NCI-H2171 (cell line): ENCODE data around the gene UCMA.
"Not testable (repeated sequence)": the region's sequence is repeated elsewhere in the genome, so short reads cannot be mapped to it uniquely, and the experiment has no call there.

Experiments used
- DNase-seq: peaks from one replicate; lab custom pipeline; 2025; lab: John Stamatoyannopoulos, UW

UCMA gene, protein sequence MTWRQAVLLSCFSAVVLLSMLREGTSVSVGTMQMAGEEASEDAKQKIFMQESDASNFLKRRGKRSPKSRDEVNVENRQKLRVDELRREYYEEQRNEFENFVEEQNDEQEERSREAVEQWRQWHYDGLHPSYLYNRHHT

DNA sequence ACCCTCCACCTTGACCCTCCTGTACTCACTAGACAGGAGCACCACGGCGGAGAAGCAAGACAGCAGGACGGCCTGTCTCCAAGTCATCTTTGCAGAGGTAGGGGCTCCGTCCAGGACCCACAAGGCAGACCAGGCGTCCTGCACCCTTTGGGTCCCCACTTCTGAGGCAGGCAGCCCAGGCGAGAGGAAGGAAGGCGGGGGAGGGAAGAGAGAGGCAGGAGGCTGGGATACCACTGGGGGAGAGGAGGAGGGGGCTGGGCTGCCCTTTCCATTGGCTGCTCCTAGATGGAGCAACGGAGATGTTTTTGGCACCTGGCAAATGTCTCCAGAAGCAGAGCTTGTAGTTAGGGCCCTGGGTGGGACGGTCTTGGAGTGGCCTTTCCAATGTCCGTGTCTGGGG, at the start of gene UCMA:
TSS of gene UCMA (minus strand) at position 203 of the 400 bp plus-strand sequence. CDS start at position 87, 116 bp downstream.
- no peak for DNase-seq

DNA sequence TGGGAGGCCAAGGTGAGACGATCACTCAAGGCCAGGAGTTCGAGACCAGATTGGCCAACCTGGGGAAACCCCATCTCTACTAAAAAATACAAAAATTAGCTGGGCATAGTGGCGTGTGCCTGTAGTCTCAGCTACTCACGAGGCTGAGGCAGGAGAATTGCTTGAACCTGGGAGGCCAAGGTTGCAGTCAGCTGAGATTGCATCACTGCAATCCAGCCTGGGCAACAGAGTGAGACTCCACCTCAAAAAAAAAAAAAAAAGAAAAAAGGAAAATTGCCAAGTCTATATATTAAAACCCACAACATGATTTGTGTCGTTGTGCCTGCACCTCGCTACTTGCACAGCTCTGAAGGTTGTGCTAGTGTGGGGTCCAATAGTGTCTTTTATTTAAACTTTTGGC, 48.2 kb upstream of the UCMA start:
- DNase-seq, result not testable (repeated sequence)

DNA sequence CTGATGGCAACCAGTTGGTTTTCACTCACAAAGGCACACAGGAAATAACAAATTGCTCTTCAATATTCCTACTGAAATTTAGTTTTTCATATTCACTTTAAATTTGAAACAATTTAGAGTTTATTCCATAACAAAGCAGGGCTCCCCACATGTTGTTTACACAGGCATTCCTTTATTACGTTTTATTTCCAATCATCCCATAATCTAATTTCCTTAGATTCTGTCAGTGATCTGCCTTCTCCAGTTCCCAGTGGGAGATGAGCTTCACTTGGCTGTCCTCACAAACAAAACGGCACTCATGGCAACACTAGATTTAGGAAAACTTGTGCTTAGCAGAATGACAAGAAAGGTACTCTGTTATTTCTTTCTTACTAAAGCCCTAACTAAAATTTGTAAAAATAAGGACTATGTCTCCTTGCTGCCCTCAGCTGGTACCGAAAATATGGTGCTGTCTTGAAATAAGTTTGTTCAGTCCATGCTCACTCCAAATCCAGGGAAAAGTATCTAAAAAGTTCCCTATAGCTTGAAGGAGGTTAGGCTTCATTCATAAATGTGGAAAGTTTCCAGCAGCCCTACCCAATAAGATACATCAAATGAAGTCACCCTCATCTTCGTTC, 42.7 kb upstream of the UCMA start:
- no peak for DNase-seq

DNA sequence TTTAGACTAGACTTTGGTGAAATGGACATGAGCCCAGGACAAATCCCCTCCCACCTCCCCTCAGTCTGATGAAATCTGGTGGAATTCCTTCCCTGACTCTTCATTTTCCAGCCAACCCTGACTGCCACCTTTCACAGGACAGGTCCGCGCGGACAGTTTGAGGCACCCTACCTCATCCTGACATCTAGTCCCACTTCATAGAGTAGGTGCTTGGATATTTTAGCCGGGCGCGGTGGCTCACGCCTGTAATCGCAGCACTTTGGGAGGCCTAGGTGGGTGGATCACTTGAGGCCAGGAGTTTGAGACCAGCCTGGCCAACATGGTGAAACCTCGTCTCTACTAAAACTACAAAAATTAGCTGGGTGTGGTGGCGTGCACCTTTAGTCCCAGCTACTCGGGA, 42.0 kb upstream of the UCMA start:
- not testable (repeated sequence) for DNase-seq

DNA sequence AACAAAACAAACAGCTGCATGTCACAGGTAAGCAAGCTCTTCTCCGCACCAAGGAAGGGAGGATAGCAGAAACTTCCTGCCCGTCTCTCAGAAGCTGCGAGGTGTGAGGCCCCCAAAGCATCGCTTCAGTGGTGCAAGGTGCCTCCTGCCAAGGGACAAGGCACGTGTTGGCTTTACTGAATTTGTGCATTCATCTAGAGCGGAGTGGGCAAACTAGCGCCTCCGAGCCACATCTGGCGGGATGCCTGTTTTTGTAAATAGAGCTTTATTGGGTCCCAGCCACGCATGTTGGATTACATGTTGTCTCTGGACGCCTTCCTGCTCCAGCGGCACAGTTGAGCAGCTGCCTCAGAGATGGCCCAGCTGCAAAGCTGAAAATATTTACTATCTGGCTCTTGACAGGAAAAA, 38.0 kb upstream of the UCMA start:
- peak; percentile 28 for DNase-seq

DNA sequence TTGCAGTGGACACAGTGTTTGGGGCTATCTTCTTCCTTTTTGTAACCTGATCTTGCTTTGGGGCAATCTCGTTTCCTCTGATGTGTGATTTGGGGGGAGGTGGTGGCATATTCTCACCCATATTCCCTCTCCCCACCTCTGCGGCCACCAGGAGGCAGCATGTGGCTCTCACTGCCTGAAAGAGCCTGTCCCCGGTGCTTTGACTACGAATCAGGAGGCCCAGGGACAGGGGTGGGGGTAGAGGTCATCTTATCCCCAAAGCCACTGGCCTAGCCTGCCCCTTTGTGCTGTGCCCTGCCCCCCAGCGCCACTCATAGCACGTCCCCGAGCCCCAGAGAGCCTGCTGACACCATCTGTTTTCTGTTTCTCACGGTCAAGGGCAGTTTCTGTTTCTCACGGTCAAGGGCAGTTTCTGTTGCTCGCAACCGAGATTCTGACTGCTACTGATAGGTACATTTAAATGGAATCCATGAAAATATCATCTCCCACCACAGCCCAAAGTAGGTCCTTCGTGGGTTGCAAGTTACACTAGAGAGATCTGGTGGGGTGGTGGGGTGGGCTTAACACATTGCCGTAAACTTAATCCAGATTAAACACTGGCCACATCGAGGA, 37.5 kb upstream of the UCMA start:
- DNase-seq, result no peak

DNA sequence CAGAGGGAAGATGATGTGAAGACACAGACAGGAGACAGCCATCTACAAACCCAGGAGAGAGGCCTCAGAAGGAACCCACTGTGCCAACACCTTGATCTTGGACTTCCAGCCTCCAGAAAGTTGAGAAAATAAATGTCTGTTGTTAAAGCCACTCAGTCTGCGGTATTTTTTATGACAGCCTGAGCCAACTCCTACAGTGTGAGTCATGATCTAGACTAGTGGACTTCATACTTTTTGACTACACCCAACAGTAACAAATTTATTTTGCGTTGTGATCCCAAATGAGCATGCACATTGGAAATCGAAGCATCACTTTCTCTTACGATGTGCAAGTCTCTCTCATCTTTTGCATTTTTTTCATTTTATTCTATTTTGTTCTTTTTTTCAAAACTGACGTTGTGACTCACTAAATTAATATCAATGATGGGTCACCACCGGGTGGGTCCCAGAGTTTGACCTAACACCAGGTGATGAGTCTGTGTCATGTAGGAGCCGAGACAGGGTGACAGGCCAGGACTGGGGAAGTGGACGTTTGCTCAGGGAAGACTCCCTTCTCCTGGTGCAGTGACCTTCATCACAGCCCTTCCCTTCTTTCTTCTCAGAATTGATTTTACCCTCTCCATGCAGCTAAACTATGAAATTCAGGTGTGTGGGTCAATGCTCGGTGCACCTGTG, 36.8 kb upstream of the UCMA start:
- no peak for DNase-seq

DNA sequence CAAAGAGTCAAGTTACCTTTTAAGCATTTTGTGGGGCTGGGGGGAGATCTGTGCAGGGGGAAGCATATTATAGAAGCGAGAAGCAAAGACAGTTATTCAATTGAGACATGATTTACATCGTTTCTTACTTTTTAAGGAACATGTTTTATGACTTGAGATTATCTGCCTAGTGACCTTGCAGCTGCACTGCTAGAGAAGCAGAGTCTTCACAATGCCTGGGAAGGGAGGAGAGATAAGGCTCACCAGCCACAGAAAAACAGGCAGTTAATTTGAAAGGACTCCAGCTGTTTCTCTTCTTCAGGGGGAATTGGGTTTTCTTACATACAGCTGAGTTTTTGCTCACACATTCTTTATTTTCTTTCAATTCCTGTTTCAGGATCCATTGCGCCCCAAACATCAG, 34.7 kb upstream of the UCMA start:
- no peak for DNase-seq

DNA sequence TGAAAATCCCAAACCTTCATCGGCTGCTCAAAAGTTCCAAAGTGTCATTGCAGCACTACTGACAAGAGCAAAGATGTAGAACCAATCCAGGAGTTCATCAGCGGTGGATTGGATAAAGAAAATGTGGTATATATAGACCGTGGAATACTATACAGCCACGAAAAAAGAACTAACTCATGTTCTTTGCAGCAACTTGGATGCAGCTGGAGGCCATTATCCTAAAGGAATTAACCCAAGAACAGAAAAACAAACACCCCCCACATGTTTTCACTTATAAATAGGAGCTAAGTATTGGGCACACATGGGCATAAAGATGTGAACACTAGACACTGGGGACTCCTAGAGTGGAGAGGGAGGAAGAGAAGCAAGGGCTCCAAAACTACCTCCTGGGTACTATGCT, 34.1 kb upstream of the UCMA start:
- no peak for DNase-seq

DNA sequence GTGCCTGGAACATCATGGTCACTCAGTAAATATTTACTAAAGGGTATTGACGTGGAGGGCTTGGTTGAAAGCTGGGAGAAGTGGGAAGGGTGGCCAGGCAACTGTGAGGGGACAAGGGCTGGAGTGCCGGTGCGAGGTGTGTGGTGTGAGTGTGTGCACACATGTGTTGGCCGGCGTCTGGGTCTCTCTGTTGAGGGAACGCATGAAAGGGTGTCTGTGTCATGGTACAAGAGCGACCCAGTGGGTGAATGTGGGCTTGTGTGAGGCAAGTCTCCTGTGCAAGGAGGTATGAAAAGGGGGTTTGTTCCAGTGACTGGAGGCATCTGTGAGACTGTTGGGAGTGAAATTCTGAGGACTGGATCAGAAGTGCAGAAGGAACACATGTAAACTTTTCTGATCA, 29.4 kb upstream of the UCMA start:
- DNase-seq, result no peak

DNA sequence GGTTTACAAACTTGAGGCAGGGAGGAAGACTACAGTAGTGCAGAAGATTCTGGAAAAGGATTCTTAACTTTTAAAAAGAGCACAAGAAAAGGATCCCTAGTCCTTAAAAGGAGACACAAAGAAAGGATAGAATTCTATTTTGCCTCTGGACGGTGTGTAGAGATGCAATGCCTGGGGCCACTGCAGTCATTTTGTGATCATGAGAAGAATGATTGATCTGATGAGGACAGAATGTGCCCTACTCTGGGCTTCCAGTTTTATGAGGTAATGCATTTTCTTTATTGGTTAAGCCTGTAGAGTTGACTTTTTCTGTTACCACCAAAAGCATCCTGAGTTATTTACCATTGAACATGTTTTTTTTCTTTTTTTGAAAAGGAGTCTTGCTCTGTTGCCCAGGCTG, 28.3 kb upstream of the UCMA start:
- no peak for DNase-seq

DNA sequence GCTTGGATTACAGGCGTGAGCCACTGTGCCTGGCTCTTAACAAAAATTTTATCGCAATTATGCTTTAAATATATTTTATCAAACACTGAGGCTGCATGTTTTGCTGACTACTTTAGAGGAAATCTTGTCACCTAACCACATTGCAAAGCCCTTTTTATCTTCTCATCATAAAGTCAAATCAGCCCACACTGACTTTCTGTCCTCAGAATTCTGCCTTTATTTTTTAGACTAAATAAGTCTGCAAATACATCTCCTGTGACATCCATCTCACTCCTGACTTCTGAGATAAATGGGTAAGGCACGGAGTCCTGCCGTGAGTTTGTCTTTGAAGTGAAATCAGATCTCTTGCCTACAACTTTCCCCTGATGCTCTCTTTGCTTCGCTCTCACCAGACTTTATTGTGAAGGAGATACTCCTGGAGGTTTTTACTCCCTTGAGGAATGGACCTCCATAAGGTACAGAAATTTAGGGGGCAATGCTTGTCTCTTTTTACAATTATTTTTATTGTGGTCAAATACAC, 23.5 kb upstream of the UCMA start:
- DNase-seq, result no peak

DNA sequence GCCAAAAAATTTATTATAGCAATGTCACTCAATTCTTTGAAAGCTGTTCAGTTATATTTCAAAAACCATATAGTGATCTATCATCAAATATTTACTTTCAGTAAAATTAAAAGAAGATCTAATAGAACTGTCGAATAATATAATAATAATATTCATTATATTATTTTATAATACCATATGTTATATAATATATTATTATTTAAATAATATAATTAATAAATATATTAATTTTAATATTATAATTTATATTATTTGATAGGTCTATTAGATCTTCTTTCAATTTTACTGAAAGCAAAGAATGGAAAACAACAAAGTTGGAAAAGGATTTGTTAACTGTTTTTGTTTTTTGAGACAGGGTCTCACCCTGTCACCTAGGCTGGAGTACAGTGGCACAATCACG, 22.5 kb upstream of the UCMA start:
- DNase-seq, result no peak

DNA sequence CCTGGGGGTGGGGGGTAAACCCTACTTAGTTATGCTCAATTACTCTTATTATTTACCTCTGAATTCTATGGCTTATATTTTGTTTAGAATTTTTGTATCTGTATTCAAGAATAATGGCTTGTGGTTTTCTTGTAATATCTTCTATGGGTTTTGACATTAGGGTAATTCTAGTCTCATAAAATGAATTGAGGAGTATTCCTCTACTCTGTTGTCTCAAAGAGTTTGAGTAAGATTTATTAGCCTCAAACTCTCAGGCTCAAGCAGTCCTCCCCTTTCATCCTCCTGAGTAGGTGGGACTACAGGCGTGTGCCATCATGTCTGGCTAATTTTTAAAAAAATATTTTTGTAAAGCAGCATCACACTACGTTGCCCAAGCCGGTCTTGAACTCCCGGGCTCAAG, 19.6 kb upstream of the UCMA start:
- DNase-seq, result no peak

DNA sequence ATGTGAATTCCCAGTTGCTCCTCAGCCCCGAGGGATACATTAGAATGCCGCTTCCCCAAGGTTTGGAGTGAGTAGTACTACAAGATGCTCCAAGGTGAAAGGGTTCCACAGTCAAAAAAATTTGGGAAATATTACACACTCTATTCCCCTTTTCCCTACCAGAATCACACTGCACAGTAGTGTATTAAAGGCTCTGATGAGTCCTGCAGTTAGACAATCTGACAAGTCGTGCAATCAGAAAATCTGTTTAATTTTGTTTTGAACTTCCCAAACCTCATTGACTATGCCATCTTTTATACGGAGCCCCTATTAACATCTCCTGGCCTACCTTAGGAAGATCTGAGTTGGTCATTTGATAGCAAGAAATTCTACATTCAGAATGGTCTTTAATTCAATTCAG, 13.6 kb upstream of the UCMA start:
- DNase-seq, result no peak

DNA sequence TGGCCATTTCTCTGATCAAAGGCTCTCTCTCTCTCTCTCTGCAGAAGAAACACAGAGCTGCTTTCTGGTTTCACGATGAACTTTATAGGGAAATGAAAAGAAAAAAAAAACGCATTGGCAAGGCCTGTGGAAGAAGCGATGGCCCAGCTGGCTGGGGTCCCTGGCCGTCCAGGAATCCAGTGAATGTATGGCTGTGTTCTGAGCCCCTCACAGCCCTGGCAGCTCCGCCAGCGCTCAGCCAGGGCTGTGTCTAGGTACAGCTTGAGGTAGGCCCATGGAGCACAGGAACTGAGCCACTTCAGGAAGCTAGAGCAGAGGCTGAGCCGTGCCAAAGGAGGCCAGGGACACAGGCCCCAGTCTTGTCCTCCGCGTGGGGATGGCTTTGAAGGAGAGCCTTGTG, 13.1 kb upstream of the UCMA start:
- DNase-seq, result no peak

DNA sequence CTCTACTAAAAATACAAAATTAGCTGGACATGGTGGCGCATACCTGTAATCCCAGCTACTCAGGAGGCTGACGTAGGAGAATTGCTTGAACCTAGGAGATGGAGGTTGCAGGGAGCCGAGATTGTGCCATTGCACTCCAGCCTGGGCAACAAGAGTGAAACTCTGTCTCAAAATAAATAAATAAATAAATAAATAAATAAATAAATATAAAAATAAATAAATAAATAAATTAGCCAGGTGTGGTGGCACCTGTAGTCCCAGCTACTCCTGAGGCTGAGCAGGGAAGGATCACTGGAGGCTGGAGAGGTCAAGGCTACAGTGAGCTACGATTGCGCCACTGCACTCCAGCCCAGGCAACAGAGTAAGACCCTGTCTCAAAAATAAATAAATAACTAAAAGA, 8.1 kb upstream of the UCMA start:
- DNase-seq, result not testable (repeated sequence)

DNA sequence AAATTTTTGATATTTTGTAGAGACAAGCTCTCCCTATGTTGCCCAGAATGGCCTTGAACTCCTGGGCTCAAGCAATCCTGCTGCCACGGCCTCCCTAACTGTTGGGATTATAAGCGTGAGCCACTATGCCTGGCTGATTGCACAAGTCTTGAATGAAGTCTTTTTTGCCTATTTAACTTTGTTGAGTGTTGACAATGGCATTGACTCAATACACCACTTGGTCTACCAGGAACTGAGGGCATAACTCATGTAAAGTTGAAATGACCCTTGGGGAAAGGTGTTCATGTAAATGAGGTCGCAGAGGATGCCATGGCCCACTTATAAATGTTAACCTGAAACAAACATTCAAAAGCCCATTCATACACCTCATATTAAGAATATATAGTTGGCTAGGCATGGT, 7.4 kb upstream of the UCMA start:
- DNase-seq, result no peak

DNA sequence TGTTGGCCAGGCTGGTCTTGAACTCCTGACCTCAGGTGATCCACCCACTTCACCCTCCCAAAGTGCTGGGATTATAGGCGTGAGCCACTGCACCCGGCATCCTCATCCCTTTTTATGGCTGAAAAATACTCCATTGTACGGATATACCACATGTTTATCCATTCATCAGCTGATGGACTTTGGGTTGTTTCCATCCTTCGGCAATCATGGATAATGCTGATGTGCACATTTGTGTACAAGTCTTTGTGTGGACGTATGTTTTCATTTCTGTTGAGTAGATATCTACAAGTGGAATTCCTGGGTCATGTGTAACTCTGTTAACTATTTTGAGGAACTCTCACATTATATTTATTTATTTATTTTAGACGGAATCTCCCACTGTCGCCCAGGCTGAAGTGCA, 5.7 kb upstream of the UCMA start:
- no peak for DNase-seq

DNA sequence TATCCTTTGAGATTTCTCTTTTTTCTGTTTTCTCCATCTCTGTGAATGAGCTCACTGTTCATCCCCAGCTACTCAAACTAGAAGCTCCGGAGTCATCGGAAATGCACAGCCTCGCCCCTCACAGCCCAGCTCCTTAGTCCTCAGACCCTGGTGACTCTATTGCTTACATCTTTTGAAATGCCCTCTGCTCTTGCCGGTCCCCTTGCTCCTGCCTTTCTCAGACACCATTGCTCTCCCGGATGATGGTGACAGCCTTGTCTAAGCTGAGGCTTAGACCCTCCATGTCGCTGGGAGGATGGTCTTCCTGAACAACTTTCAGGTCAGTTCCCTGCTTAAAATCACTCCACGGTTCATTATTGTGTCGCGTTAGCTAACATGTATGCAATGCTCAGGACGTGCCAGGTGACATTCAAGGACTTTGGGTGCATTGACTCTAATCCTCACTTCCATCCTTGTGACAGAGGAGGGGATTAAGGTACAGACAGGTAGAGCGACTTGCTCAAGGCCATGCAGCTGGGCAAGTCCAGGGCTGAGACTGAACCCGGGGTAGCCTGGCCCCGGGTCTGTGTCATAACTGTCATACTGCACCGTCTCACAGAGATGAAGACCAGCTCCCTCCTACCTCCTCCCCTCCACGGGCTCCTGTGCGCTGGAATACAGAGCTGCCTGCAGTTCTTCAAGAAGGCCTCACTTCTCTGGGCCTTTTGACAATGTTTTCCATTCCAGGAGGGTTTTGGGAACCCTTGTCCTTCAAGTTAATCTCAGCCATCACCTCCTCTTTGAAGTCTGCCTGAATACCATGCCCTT, 4.3 kb upstream of the UCMA start:
- no peak for DNase-seq

DNA sequence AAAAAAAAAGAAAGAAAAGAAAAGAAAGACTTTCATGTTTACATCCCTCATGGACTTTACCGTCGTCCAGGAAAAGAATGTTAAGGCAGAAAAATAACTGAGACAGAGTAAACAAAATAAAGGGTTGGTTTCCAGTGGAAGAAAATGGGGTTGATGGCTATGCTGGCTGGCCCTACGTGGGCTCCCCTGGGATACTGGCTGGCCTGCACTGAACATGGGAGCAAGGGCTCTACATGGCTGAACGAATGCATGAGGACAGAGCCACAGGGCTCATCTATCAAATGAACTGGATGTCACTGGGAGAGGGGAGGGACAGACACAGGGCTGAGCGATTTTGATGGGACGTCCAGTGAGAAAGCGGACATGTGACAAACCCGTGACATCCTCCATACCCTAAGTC, 2.5 kb upstream of the UCMA start:
- DNase-seq, result no peak

DNA sequence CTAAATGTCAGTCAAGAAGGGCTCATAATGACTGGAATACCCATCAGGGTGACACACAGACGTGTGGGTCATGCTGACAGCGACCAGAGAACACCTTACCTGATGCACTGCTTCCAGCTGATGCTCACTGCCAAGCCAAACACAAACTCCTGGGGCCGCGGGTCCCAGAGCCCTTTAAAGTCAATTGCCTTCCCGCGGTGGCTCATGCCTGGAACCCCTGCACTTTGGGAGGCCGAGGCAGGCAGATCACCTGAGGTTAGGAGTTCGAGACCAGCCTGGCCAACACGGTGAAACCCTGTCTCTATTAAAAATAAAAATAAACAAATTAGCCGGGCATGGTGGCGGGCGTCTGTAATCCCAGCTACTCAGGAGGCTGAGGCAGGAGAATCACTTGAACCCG, 562 bp upstream of the UCMA start:
- DNase-seq, result not testable (repeated sequence)
